NCI-H524 treated with DMSO at 0.1 percent for 48 hours (cell line): ENCODE measurements around the gene ASCC2.
"Not testable (repeated sequence)": the region's sequence is repeated elsewhere in the genome, so short reads cannot be mapped to it uniquely, and the experiment has no call there.

Experiments
- DNase-seq: peaks from one replicate; lab custom pipeline; 2025; lab: John Stamatoyannopoulos, UW

Gene ASCC2

DNA sequence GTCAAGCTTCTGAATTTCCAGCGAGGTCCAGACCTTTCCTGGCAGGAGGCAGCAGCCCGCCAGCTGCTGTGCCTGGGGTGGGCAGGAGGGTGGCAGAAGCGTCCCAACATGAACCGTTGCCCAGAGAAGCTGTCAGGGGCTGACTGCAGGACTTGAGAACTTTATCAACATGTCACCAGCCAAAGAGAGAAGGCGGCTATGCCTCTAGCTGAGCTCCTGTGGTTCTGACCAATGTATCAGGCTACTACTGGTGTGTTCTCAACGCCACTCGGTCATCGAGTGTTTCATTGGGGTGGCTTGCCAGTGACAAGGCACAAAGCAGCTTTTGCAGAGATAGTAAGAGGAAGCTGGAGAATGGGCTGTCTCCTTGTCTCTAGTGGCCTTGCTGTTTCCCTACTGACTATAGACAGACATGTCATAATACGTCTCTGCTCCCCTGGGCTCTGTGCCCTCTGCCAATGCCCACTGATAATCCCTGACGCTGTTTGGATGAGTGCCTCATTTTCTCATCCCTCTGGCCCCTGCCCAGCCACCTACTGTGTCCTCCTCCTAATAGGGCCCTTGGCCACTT lies 17.6 kb upstream of the ASCC2 start:
- no peak for DNase-seq

DNA sequence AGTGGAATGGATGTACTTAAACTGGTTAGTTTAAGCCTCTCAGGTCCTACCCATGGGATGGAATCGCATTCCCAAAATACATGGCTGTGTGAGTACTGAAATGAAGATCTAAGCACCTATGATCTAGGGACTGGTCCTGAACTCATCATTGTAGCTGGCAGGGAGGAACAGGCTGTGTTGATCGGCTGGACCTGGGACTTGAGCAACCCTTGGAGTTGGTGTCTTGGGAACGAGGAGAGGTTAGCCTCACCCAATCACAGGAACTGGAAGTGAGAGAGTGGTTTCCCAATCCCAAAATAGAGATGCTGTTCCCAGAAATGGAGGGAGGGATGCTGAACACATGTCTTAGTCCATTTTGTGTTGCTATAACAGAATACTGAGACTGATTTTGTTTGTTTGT lies 16.4 kb upstream of the ASCC2 start:
- no peak for DNase-seq

DNA sequence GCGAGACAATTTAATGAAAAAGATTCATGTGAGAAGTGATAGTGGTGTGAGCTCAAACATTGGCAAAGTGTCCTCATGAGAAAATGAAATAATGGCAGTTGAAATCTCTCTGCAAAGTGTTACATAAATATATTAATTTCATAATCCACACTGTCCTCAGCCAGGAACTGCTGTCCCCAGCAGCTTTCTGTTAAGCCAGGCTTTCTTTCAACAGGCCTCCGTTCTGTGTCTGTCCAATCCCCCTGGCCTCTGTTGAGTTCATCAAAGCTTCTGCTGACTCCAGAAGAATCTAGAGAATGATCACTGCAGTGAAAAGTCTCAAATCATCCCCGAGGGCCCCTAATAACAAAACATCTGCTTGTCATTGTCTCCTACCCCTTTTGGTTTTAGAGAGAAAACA lies 10.0 kb upstream of the ASCC2 start:
- no peak for DNase-seq

DNA sequence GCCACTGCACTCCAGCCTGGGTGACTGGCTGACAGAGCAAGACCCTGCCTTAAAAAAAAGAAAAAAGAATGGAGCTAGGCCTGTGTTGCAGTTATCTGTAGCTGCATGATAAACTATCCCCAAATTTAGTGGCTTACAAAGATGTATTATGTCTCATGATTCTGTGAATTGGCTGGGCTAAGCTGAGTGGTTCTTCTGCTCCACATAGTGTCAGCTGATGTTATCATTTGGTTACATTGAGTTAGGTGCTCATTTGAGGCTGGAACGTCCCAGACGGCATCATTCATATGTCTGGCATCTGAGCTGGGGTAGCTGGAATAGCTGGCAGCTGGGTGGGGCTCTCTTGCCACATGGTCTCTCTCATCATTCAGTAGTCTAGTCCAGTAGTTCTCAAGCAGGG lies 8.2 kb upstream of the ASCC2 start:
- no peak for DNase-seq

DNA sequence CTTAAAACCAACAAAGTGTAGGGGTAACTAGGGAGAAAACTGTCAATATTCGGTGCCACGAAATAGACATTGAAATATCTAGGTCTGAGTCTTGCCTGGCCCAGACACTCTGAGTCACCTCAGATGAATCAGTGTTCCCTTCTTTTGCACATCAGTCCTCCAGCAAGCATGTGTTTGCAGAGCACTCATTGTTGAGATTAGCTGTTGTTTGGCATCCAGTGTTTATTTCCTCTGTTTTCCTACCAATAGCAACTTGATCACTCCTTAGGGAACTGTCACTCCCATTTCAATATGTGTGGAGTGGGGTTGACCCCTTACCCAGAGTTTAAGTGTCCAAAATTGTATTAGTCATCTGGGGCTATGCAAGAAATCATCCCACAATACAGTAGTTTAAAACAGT lies 4.7 kb upstream of the ASCC2 start:
- no peak for DNase-seq

DNA sequence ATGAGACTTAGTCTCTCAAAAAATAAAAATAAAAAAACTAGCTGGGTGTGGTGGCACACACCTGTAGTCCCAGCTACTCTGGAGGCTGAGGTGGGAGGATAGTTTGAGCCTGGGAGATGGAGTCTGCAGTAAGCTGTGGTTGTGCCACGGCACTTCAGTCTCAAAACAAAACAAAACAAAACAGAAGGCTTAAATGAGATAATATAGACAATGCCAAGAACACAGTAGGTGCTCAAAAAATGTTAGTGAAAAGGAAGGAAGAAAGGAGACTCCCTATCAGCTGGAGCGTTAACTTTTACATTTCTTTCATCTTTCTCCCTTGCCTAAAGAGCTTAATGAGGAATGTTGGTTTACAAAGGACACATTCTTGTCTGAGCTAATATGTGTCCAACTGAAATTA lies 4.1 kb upstream of the ASCC2 start:
- DNase-seq = no peak

DNA sequence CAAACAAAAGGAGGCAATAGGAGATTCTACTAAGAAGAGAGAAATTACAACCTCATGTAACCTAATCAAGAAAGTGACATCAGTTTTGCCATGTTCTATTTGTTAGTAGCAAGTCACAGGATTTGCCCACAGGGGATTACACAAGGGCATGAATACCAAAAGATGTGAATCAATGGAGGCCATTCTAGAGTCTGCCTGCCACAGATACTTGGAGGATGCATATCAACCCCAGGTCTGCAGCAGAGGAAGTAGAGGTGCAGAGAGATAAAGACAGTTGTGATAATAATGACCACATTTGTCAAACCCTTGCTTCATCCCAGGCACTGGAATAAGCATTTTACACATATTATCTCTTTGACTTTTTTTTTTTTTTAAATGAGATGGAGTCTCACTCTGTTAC lies 2.4 kb upstream of the ASCC2 start:
- DNase-seq = no peak

DNA sequence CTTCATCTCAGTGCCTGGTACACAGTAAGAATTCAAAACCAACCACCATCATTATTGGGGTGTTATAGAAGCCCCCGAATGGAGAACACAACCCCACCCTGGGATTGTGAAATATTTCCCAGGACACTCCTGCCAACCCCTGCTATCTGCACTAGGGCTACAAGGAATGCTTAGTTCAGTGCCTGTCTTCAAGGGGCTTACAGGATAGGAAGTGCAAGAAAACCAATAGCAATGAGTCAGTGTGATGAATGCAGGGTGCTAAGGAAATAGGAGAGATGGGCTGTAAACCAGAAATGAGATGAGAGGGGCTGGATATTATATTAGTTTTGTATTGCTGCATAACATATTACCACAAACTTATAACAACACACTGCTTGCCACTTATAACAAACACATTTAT lies 965 bp upstream of the ASCC2 start:
- no peak for DNase-seq

DNA sequence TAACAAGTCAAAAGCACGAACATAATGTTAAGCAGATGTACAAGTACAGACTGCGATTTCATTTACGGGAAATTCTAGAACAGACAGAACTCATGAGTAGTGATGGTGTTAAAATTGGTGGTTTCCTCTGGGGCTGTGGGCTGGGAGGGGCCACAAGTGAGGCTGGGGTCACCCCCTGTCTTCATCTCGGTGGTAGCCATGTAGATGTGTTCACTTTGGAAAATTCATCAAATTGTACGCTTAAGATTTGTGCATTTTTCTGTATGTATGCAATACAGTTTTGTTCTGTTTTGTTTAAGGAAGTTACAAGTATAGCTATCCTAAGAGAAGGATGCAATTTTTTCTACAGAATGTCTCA lies 504 bp upstream of the ASCC2 start:
- DNase-seq = no peak

DNA sequence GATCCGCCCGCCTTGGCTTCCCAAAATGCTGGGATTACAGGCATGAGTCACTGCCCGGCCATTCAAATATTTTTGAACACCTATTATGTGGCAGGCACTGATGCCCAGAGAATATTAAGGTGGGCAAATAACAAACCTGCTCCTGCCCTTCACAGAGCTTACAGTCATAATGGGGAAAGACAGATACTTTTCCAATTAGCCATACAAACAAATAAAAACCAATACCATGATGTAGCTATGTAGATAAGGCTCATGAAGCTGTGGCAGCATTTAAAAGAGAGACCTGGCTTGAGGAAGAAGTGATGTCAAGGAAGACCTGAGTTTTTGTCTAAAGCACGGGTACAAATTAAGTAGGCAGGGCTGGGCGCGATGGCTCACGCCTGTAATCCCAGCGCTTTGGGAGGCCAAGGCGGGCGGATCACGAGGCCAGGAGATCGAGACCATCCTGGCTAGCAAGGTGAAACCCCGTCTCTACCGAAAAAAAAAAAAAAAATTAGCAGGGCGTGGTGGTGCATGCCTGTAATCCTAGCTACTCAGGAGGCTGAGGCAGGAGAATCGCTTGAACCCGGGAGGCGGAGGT lies 1.2 kb downstream of the ASCC2 start:
- not testable (repeated sequence) for DNase-seq

DNA sequence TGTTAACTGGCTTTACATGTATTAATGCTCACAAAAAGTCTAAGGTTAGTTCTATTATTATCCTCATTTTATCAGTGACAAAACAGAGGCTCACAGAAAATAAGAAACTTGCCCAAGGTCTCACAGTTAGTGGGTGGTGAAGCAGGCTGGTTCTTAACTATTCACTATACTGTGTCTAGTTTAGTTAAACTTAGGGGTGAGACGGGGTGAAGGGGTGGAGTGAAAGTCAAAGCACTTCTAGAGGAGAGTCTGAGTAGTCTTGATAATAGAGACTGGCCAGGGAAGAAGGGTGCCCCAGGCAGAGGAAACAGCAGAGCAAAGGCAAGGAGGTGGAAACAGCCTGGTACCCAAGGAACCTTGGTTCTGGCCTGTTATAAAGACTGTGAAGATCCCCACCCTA lies 4.0 kb downstream of the ASCC2 start:
- DNase-seq = no peak

DNA sequence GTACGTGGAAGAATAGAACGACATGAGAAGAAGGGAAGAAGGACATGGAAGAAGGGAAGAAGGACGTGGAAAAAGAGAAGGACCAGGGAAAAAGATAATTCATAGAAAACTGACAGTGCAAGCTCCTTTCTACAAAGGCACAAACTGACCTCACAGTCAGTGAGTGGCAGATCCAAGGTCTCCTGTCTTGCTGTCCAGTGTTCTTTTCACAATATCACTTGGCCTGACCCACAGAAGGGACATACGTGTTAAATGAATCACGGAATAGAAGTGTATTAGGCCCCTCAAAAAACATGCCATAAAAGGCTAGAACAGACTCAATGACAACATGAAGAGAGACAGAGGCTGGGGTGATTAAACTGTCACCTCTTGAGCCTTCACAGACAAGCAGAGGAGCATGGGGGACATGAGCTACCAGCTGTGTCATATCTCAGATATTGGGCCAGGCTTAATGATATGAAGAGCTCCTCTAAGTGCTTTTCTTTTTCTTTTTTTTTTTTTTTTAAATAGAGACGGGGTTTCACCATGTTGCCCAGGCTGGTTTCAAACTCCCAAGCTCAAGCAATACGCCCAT lies 4.6 kb downstream of the ASCC2 start:
- no peak for DNase-seq

DNA sequence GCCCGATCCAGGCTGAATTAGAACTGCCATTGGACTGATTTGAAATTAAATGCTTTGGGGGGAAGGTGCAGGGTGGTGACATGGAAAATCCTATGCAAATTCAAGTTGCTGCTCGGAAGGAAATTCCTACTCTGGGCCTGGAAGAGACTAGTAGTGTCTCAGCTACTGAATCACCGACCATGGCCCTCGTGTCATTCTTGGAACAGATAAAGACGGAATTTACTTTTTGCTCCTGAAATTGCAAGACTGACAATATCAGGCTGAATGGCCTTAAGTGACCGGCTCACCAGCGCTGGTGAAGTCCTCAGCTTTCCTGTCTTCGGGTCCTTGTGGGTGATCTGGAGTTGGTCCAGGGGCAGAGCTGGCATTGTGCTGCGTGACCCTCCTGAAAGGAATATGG lies 6.1 kb downstream of the ASCC2 start:
- DNase-seq = no peak

DNA sequence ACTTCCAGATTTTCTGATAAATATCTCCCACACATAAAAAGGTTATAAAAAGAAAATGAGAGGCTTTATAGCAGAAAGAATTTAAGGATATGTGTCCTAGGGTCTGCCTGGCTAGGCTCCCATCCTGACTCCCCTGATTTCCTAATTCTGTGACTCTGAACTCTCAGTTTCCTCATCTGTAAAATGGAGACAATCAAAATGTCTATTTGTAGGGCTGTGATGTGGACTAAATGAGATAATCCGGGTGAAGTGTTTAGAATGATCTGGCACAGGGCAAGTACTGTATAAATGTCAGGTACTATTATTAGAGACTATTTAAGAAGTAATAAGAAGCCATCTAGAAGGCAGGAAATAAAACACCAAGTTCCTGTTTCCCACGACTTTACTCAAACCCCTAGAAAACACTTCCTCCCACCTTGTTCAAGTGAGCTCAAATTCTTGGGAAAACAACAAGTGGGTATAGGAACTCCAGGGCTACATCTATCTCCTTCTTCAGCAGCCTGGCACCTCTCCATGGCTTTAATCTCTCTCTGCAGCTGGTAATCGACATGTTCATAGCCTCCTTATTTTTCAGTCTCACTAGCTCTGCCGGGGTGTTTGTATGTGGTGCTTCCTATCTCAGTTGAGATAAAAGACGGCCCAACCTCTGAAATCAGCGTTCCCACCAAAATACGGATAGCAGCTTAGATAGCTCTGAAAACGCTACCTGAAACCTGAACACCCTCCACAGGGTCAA lies 6.7 kb downstream of the ASCC2 start:
- DNase-seq = no peak

DNA sequence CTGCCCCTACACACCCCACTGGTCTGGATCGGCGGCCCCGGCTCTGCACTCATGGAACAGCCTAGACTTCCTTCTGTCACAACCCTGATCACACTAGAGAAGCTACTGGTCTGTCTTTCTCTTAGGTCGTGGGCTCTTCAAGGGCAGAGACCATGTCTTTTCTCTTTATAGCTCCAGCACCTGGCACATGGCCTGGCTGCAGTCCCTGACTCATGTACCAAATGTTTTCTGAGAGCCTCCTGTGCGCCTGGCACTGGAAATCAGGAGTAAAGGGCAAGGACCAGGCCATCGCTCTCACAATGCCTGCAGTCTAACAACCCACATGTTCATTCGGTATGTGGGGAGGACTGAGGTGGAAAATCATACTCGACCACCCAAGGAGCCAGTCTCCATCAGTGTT lies 7.5 kb downstream of the ASCC2 start:
- no peak for DNase-seq

DNA sequence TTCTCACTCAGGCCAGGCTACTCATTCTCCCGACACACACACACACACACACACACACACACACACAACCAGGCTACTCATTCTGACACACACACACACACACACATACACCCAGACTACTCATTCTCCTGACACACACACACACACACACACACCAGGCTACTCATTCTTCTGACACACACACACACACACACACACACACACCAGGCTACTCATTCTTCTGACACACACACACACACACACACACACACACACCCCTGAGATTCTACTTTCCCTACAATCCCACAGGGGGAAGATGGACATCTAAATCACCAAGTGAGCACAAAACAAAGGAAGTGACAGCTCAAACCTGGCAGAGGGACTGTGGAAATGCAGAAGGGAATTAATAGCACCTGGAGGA lies 10.3 kb downstream of the ASCC2 start:
- DNase-seq = not testable (repeated sequence)

DNA sequence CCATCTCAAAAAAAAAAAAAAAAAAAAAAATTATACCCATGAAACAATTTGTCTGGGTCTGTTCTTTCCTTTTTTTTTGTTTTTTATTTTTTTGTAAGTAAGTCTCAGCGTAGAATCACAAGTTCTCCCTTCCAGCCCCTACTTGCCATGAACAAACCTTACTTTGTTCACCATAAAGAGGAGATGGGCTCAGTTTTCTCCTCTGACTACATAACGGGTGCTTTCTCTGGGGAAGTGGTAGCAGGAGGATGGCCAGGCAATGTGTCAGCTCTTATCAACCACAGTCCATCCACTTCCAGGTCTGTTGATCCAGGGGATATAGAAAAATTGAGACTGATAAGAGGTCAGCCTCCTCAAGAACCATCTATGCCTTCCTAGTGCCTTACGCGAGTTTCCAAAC lies 11.0 kb downstream of the ASCC2 start:
- no peak for DNase-seq

DNA sequence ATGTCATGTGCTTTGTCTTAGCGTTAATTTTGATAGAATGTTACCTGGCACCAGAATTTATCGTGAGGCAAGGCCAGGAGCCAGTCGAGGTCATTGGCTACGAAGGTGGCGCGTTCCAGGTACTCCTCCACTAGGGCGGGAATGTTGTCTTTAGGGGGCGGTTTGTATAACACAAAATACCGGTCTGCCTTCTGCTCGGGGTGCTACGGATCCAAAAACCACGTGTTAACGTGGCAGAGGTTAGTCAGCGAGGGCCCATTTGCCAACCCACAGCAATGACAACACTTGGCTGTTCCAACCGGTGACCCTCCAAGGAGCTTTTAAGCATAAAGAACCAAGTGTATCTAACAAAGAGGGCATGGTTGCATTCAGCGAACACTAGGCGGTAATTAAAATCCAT lies 12.5 kb downstream of the ASCC2 start:
- DNase-seq = no peak

DNA sequence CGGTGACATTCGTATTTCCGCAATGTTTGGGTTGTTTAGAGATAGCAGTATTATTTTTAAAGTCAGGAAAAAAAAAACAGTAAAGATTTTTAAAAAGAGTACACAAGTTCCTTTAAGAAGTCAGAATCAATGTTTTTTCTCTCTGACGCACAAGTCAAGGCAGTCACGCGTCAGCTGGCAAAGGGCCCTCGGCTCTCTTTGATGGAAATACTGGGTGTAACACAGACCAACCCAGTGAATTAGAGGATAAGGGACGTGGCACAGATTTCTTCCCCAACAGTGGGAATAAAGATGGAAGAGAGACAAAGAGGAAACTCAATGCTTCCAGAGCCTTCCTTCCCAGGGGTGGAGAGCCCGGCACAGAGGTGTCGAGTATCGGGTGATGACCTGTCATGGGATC lies 13.4 kb downstream of the ASCC2 start:
- no peak for DNase-seq

DNA sequence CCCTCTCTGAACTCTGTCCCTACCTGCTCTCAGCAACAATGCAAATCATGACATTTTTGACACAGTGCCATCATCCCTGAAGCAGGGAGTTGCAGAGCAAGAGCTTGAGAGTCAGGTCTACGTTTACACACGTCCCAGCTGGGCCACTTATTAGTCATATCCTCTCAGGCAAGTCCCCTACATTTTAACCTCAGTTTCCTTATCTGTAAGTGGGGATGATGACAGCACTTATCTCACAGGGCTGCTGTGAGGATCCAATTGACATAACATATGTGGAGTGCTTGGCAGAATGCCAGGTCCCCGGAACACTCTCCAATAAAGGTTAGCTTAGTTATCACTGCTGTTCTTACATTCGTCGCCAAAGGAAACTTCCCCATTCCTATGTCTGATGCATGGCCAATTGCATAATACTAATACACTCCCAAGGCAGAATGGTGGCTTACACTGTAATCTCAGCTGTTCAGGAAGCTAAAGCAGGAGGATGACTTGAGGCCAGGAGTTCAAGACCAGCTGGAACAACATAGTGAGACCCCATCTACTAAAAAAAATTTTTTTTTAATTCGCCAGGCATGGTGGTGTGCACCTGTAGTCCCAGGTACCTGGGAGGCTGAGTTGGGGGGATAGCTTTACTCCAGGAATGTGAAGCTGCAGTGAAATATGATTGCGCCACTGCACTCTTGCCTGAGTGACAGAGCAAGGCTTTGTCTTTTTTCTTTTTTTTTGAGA lies 16.6 kb downstream of the ASCC2 start:
- peak; percentile 25 for DNase-seq

DNA sequence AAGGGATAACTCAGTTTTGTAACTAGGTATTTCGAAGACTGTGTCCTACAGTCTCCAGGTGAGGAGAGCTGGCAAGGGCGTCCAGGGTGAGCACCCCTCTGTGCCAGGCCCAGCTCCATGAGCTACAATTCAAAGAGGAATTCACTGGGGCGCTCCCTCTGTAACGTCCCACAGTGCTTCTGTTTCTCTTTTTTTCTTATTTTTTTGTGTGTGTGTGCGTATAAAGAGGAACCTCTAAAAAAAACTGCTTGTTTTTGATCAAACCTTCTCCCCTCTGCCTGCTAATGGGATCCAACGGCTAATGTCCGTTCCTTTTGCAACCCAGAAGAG lies 17.1 kb downstream of the ASCC2 start:
- DNase-seq = no peak

DNA sequence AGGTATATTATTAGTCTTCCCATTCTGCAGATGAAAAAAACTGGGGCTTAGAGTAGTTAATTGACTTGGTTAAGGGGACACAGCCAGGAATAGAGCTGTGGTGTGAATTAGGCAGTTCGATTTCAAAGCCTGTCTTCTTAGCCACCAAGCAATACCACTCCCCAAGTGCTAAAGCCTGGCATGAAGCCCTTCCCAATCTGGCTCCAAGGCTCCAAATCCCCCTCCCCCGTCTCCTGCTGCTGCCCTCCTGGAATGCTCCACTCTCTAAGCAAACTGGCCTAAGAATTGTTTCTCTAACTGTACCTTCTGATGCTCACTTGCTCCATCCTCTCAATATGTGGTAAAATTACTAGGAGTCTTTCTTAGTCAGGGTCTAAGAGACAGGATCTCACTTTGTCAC lies 18.6 kb downstream of the ASCC2 start:
- DNase-seq = no peak

DNA sequence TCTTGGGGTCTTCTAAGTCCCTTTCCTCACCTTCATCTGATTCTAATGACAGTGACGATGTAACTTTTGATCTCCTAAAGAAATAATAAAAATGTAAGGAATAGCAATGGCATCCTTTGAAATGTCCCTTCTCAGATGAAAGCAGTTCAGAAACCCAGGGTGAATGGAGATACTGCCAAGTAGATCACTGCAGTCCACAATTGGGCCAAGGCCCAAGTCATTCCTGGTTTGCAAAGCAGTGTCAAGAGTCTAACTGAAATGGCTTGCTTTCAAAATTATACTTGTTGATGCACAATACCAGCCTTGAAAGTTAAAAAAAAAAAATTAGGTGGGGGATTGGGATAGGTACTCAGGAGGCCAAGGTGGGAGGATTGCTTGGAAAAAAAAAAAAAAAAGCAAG lies 20.4 kb downstream of the ASCC2 start:
- no peak for DNase-seq
